HepG2 (cell line): ENCODE results near the gene FGF14. TPM values are rescaled to one million over a fixed set of nuclear protein-coding genes. Genes with fewer than 3 reads are reported as not detected.

Experiments used
- ATAC-seq: fragments of 200-7000 bp; cut with Tn5 transposase; 3 replicates; pipeline ENCODE4 v1.9.1; 2020; ENCODE audit warnings: mild to moderate bottlenecking, moderate library complexity
- BruUV-seq: library from RNA; stranded (reverse); fragments of 400-500 nt; replicated peaks from 2 replicates; lab custom pipeline; 2021; lab: Mats Ljungman, UMichigan
- CTCF ChIA-PET: fragments of 300-600 bp; formaldehyde crosslinking; extraction: SDS; loops from one replicate; lab custom pipeline; 2021; ENCODE audit warnings: low total read pairs, inconsistent platforms, low intra/inter-chr PET ratio; lab: Yijun Ruan, JAX
- POLR2A ChIA-PET: fragments of 350-600 bp; sonication (Branson Sonifier 250); formaldehyde crosslinking; loops from one replicate; lab custom pipeline; 2020; ENCODE audit warnings: antibody characterized with exemption, inconsistent platforms; lab: Yijun Ruan, JAX
- DNase-seq: peaks from one replicate; pipeline ENCODE4 v3.0.0-alpha.2; 2015; ENCODE audit warnings: low spot score
- FAIRE-seq: peaks from 3 replicates; lab custom pipeline; 2011; peaks lifted over from hg19 to GRCh38; lab: Jason Lieb, UNC
- H2AFZ ChIP-seq: one replicate; pipeline ENCODE4 v1.6.1; 2011; ENCODE audit warnings: low read length, inconsistent platforms
- H3K27ac ChIP-seq: fragments of 300-600 bp; 3 replicates; pipeline ENCODE4 v1.8.0; 2011; ENCODE audit warnings: mixed run types, mild to moderate bottlenecking, mixed read lengths, low read length, inconsistent platforms; ENCODE audit not compliant: insufficient read depth; ENCODE audit errors: extremely low read length
- H3K27me3 ChIP-seq, 2 experiments: fragments of 200-600 bp in 1 of 2; 2 replicates in 1 of 2; 3 replicates in 1 of 2; pipeline versions ENCODE4 v1.6.0 to v1.8.0; 2011; ENCODE audit warnings: low read length in 2 of 2, mild to moderate bottlenecking in 2 of 2, moderate library complexity in 2 of 2, inconsistent platforms in 1 of 2; ENCODE audit not compliant: insufficient read depth in 2 of 2, control insufficient read depth in 1 of 2
- H3K36me3 ChIP-seq, 2 experiments: fragments of 200-600 bp in 1 of 2; replicated peaks in 1 of 2; 2 replicates in 1 of 2; 3 replicates in 1 of 2; pipeline versions ENCODE4 v1.5.1 to v1.8.0; 2011; ENCODE audit warnings: low read length in 2 of 2, inconsistent platforms in 1 of 2; ENCODE audit not compliant: insufficient read depth in 2 of 2, control insufficient read depth in 1 of 2
- H3K4me1 ChIP-seq: 2 replicates; pipeline ENCODE4 v1.5.1; 2012; ENCODE audit warnings: low read length, inconsistent platforms; ENCODE audit not compliant: insufficient read depth
- H3K4me2 ChIP-seq: 2 replicates; pipeline ENCODE4 v1.6.0; 2011; ENCODE audit warnings: low read depth, low read length, inconsistent platforms
- H3K4me3 ChIP-seq, 3 experiments: fragments of 200-600 bp in 1 of 3; sonication (generic), shearing (Covaris generic) in 1 of 3; replicated peaks in 1 of 3; 2 replicates each; pipeline ENCODE4 v1.5.1; 2011 to 2016; ENCODE audit warnings: low read length in 3 of 3, inconsistent platforms in 2 of 3, low read depth in 2 of 3, mild to moderate bottlenecking in 2 of 3, control low read depth in 1 of 3, mixed read lengths in 1 of 3; ENCODE audit not compliant: insufficient read depth in 1 of 3
- H3K79me2 ChIP-seq: one replicate; pipeline ENCODE4 v1.6.1; 2011; ENCODE audit warnings: low read length, inconsistent platforms; ENCODE audit not compliant: insufficient read depth
- H3K9ac ChIP-seq: 2 replicates; pipeline ENCODE4 v1.6.0; 2011; ENCODE audit warnings: mild to moderate bottlenecking, low read depth, low read length, inconsistent platforms; ENCODE audit not compliant: insufficient read depth
- H3K9me3 ChIP-seq: 2 replicates; pipeline ENCODE4 v1.5.1; 2012; ENCODE audit warnings: mild to moderate bottlenecking, low read length
- H4K20me1 ChIP-seq: 2 replicates; pipeline ENCODE4 v1.6.0; 2011; ENCODE audit warnings: inconsistent platforms, mild to moderate bottlenecking, low read length, moderate library complexity; ENCODE audit not compliant: insufficient read depth
- DNMT3B ChIP-seq: conservative IDR thresholded peaks from 2 replicates; pipeline ENCODE4 v1.6.1; 2016; ENCODE audit warnings: missing biosample characterization, control low read depth
- HMGXB4 ChIP-seq, 2 experiments: sonication (generic) in 1 of 2; formaldehyde crosslinking in 1 of 2; IDR thresholded peaks; 2 replicates each; pipeline versions ENCODE4 v1.4.0 to v1.6.1; 2018 to 2020; ENCODE audit warnings: missing genetic modification reagents in 2 of 2, borderline replicate concordance in 1 of 2, low read depth in 1 of 2, mild to moderate bottlenecking in 1 of 2, missing biosample characterization in 1 of 2
- NFAT5 ChIP-seq: sonication (generic); formaldehyde crosslinking; IDR thresholded peaks from 2 replicates; pipeline ENCODE4 v1.4.0; 2020; ENCODE audit warnings: missing genetic modification reagents
- NFE2L1 ChIP-seq: sonication (generic); formaldehyde crosslinking; IDR thresholded peaks from 2 replicates; pipeline ENCODE4 v1.4.0; 2020; ENCODE audit warnings: missing genetic modification reagents, mild to moderate bottlenecking, borderline replicate concordance
- ZBTB1 ChIP-seq: sonication (generic); formaldehyde crosslinking; IDR thresholded peaks from 2 replicates; pipeline ENCODE4 v1.4.0; 2020; ENCODE audit warnings: missing genetic modification reagents, borderline replicate concordance
- ZIK1 ChIP-seq: sonication (generic); formaldehyde crosslinking; IDR thresholded peaks from 2 replicates; pipeline ENCODE4 v1.5.0; 2020; ENCODE audit warnings: mild to moderate bottlenecking, low read depth, missing genetic modification reagents, borderline replicate concordance
- WGBS: methylation state at CpG from one replicate; pipeline ENCODE4 v1.1.6; 2017; ENCODE audit warnings: low lambda C conversion rate; 5-methylcytosine and 5-hydroxymethylcytosine counted together
- in situ Hi-C: cut with HindIII; loops from 2 replicates; pipeline ENCODE4 v1.10.0; 2017; ENCODE audit warnings: low pct_unique_long_range_greater_than_20kb; ENCODE audit not compliant: extremely low pct_ligation_motif_present
- intact Hi-C: fragments of 100-400 bp; cut with micrococcal nuclease; formaldehyde crosslinking; loops from one replicate; pipeline ENCODE4 v1.10.0; 2022; ENCODE audit not compliant: unreplicated experiment
- polyA plus RNA-seq, 8 experiments: library from polyadenylated mRNA; depleted of rRNA in 3 of 8; stranded (reverse) in 7 of 8; unstranded in 1 of 8; fragments of >200 nt; fragmentation: Illumina TruSeq in 4 of 8; extraction: Trizol in 4 of 8; gene quantifications; 2 replicates each; pipeline versions ENCODE4 v1.2.1 to v1.2.3, GENCODE V29; 2011 to 2016; ENCODE audit warnings: low read depth in 4 of 8, missing spikeins in 1 of 8, mixed read lengths in 1 of 8; ENCODE audit not compliant: insufficient read depth in 1 of 8
- total RNA-seq, 5 experiments: library from RNA; depleted of rRNA; stranded (reverse); fragments of >200 nt; fragmentation: Illumina TruSeq; extraction: Trizol; gene quantifications; 2 replicates each; pipeline ENCODE4 v1.2.3, GENCODE V29; 2016; ENCODE audit warnings: low read depth in 1 of 5
- TF ChIP-seq, protein P1 (sequence below): sonication (generic); formaldehyde crosslinking; IDR thresholded peaks from 2 replicates; pipeline ENCODE4 v1.5.1; 2020; ENCODE audit warnings: missing genetic modification reagents, mild to moderate bottlenecking, borderline replicate concordance

Gene FGF14
- total and polyA plus RNA-seq, 2 of the 13 experiments (the other 11 are each of a cell fraction or from before 2014, with no cell fraction given) = not detected

GRCh38 chr13:102139626-102140025, 262.2 kb downstream of the FGF14 start:
- ATAC-seq (no peak), DNase-seq (no peak), FAIRE-seq (no peak)
- Histone ChIP-seq H3K4me2 (no peak overlapping the region), H3K27ac (no peak overlapping the region), H3K9me3 (no peaks in the 10 kb centered on the region), H3K27me3 (no peaks in the 10 kb centered on the region), H2AFZ (no peak overlapping the region), H3K36me3 (no peaks in the 10 kb centered on the region), H3K4me1 (no peaks in the 10 kb centered on the region), H3K9ac (no peak overlapping the region), H4K20me1 (no peaks in the 10 kb centered on the region), H3K79me2 (no peaks in the 10 kb centered on the region), H3K4me3 (no peak overlapping the region)
- intact Hi-C loops = loop anchor here (2.0 to 5.0 kb wide), 2 partner anchors 317 to 433 kb away; no protein-coding TSS in a partner anchor
- POLR2A ChIA-PET = no interaction called here
- CTCF ChIA-PET = no interaction called here
- WGBS = 32% methylated on average over 4 of the region's 4 CpGs
- BruUV-seq = no TSS peak
- in situ Hi-C loops = loop anchor here (25.0 kb wide), 1 partner anchor 423 kb away; no protein-coding TSS in a partner anchor
- no peak for TF ChIP-seq ZIK1 (CRISPR knock-in tag)
- no peak for TF ChIP-seq HMGXB4 (CRISPR knock-in tag; IDR thresholded peaks at IDR 0.05; ENCODE audit: borderline replicate concordance in 1 of 2, low read depth in 1 of 2)
- no peak for TF ChIP-seq DNMT3B (CRISPR knock-in tag)
- no peak for TF ChIP-seq ZBTB1 (CRISPR knock-in tag)

GRCh38 chr13:102138635-102139190, 263.1 kb downstream of the FGF14 start:
- no peak for ATAC-seq
- H3K4me3 ChIP-seq = no peak overlapping the region
- H3K79me2 ChIP-seq = no peaks in the 10 kb centered on the region
- POLR2A ChIA-PET = no interaction called here
- no peaks in the 10 kb centered on the region for H3K36me3 ChIP-seq
- no peak overlapping the region for H3K9ac ChIP-seq
- no peak for FAIRE-seq
- no peaks in the 10 kb centered on the region for H3K9me3 ChIP-seq
- intact Hi-C loops (no loop called here), in situ Hi-C loops (loop anchor here (25.0 kb wide), 1 partner anchor 424 kb away; no protein-coding TSS in a partner anchor)
- BruUV-seq = no TSS peak
- no peaks in the 10 kb centered on the region for H4K20me1 ChIP-seq
- no peak overlapping the region for H2AFZ ChIP-seq
- no peak overlapping the region for H3K27ac ChIP-seq
- CTCF ChIA-PET = no interaction called here
- no peak overlapping the region for H3K4me2 ChIP-seq
- no peaks in the 10 kb centered on the region for H3K27me3 ChIP-seq
- 0% methylated on average over 3 of the region's 3 CpGs for WGBS
- no peaks in the 10 kb centered on the region for H3K4me1 ChIP-seq
- no peak for DNase-seq
- TF ChIP-seq NFAT5 (CRISPR knock-in tag) = no peak
- TF ChIP-seq, protein P1, sequence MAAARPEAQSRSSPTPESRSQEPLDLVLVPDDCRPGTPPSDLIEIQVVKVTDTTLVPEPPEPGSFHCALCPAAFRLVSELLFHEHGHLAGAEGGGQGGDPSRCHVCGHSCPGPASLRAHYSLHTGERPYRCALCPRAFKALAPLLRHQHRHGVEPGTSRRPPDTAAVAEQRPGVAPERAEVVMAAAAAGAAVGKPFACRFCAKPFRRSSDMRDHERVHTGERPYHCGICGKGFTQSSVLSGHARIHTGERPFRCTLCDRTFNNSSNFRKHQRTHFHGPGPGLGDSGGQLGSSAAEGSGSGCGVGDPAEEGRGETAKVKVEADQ (CRISPR knock-in tag) = no peak
- no peak for TF ChIP-seq NFE2L1 (CRISPR knock-in tag)
